NAMALWA (cell line): ENCODE data around the gene NAGS.
"Not testable (repeated sequence)": the region's sequence is repeated elsewhere in the genome, so short reads cannot be mapped to it uniquely, and the experiment has no call there.

ENCODE experiments used
- DNase-seq: peaks from one replicate; pipeline ENCODE4 v3.0.0-alpha.2; 2015; ENCODE audit warnings: low spot score

The NAGS gene

DNA sequence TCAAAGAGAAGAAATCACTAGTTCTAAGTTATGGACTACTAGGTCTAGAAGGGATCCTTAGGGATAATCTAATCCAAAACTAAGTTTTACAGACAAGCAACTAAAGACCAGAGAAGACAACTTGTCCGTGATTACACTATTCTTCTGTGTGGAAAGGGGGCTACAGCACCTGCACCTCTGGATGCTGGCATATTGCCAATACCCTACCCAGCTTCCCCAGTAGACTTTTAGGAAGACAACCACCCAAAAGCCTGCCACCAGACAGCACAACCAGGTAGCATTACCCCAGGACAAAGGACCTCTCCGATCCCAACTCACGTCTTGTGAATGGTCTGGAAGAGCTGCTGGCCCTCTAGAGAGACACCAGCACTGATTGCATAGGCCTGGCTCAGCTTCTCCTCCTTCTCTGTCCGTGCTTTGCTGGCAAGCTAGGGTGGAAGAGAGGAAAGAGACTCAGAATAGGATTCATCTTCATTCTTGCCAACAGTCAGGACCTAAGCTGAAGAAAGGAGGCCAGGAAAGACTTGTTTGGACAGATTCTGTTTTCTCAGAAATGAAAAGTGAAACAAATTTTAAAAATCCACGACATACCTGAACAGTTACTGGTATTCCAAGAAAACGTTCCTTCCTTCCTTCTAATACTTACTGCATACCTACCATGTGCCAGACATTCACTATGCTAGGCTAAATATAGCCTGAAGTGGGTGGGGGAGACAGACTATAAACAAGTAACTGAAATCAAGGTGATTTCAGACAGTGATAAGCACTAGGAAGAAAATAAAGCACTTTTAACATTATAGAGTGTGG, 35.6 kb downstream of the NAGS start:
- no peak for DNase-seq

DNA sequence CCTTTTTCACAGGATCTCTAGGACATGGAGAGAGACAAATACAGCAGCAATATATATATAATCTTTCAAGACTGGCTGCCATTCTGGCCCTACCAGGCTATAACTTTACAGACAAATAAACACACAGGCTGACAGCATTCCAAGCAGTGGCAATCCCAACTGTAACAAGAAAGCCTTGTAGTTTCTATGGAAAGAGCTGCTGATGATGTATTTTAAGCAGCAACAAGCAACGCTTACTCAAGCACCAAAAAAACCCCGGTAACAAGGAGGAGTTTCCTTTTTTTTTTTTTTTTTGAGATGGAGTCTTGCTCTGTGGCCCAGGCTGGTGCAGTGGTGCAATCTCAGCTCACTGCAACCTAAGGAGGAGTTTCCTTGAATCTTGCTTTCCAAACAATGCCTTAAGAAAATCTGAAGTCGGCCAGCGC, 38.9 kb downstream of the NAGS start:
- DNase-seq, result no peak

DNA sequence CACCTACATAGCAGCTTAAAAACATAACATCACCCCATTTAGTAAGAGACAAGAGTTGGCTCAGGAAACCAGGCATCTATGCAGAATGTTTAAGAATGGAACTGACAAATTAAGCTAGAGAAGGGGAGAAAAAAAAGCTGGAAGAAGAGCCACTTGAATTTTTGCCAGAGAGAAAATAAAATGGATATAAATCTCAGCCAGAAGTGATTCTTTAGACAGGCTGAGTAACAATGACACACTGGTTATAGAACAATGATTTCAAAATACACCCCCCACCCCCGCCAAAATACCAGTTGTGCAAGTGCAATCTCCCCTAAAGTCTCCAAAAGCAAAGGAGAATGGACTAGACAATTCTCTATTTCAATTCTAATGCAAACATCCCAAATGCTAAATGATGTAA, 39.6 kb downstream of the NAGS start:
- DNase-seq, result no peak

DNA sequence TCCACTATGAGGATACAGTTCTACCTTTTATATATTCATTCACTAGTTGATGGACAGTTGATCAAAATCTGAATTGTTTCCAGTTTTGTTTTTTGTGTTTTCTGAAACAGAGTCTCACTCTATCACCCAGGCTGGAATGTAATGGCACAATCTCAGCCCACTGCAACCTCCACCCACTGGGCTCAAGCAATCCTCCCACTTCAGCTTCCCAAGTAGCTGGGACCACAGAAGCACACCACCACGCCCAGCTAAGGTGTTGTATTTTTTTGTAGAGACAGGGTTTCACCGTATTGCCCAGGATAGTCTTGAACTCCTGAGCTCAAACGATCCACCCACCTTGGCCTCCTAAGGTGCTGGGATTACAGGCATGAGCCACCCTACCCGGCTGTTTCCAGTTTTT, 41.1 kb downstream of the NAGS start:
- DNase-seq, result no peak

DNA sequence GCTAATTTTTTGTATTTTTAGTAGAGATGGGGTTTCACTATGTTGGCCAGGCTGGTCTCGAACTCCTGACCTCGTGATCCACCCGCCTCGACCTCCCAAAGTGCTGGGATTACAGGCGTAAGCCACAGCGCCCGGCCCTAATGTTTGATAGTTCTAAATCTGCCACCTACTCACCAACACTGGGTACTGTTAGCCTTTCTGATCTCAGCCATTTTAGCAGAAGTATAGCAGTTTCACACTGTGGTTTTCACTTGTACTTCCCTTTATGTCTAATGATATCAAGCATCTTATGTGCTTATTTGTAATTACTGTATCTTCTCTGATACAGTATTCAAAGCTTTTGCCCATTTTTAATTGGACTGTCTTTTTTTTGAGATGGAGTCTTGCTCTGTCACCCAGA, 42.5 kb downstream of the NAGS start:
- DNase-seq, result not testable (repeated sequence)

DNA sequence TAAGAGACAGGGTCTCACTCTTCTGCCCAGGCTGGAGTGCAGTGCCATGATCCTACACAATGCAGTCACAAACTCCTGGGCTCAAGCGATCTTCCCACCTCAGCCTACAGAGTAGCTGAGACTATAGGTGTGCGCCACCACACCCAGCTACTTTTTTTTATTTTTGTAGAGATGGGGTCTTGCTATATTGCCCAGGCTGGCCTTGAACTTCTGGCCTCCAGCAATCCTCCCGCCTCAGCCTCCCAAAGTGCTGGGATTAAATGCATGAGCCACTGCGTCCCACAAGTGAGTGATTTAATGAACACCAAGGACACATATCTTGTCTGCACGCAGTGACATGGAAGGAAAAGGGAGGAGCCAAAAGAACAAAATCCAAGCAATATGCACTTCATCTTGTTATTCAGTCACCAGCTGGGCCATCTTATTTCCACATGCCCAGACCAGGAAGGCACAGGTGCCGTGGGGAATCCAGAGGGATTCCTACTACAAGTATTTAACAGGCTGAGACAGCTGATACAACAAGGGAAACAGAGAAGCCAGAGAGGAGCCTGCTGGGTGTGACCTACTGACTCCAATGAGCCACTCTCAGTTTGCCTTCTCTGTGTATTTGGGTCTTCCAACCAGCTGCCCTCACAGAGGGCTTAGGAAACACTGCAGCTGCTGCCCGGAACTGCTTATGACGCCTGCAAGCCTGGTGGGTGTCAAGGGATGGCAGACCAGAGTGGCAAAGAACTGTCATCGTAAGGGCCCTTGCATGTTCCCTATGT, 45.1 kb downstream of the NAGS start:
- DNase-seq, result no peak

DNA sequence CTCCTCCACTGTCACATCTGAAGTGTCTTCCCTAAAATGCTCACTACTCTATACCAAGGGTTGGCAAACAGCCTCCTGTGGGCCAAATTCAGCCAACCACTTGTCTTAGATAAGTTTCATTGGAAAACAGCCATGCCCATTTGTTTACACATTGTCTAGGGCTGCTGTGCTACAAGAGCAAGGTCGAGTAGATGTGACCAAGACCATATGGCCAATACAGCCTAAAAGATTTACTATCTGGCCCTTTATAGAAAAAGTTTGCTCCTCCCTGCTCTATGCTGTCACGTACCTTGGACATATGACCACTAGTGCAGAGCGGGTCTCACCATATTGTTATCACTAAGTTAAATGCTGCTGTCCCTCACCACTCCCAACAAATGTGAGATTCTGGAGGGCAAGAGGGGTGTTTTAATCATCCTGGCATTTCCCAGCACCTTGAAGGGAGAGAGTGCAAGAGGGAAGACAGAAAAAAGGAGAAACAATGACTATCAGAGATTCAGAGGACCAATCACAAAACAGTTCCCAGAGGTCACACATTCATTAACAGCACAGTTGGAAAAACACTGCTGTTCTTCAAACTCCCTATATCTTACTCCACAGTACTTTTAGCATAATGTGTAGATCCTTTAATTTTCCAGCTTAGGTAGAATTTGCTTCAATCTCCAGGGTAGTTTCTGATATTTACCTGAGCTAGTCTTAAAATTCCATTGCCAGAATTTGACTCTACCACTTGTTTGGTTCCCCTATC, 48.9 kb downstream of the NAGS start:
- no peak for DNase-seq
